ENCODE results near the gene LRSAM1.

DNA sequence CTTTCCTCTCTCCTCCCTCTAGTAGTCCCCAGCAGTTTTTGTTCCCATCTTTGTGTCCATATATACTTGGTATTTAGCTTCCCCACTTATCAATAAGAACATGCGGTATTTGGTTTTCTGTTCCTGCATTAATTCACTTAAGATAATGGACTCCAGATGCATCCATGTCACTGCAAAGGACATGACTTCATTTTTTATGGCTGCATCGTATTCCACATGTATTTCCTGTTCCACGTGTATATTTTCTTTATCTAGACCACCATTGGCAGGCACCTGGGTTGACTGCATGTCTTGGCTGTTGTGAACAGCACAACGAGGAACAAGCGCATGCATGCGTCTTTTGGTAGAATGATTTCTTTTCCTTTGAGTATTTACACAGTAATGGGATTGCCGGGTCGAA is 20.9 kb upstream of the LRSAM1 start:
- TF ChIP-seq POLR2A (IDR thresholded peaks at IDR 0.05; ENCODE audit: low read depth, low read length) (no peak), POLR2AphosphoS5 (IDR thresholded peaks at IDR 0.05; ENCODE audit: low read depth, low read length) (no peak), TAF1 (IDR thresholded peaks at IDR 0.05; ENCODE audit: low read depth, low read length) (no peak), SPI1 (IDR thresholded peaks at IDR 0.05; ENCODE audit: low read depth, low read length) (no peak), PAX5 (IDR thresholded peaks at IDR 0.05; ENCODE audit: insufficient read depth, low read length, severe bottlenecking) (no peak)

All from GM12891 (cell line).